Muscle of leg (tissue), 16 donors: ENCODE results near the gene MMP20. TPM values are rescaled to one million over a fixed set of nuclear protein-coding genes. Genes with fewer than 3 reads are reported as not detected.

Experiments used
- DNase-seq: peaks from one replicate; pipeline ENCODE4 v3.0.0; 2013
- H3K27ac ChIP-seq: one replicate; pipeline ENCODE4 v1.5.1; 2013; ENCODE audit warnings: mild to moderate bottlenecking, low read length, control low read depth
- H3K27me3 ChIP-seq: one replicate; pipeline ENCODE4 v1.6.1; 2013; ENCODE audit warnings: low read length; ENCODE audit not compliant: control insufficient read depth, insufficient read depth
- H3K36me3 ChIP-seq: one replicate; pipeline ENCODE4 v1.6.1; 2013; ENCODE audit warnings: low read length; ENCODE audit not compliant: control insufficient read depth, insufficient read depth
- H3K4me1 ChIP-seq: one replicate; pipeline ENCODE4 v1.6.1; 2013; ENCODE audit warnings: low read length; ENCODE audit not compliant: control insufficient read depth, insufficient read depth
- H3K4me3 ChIP-seq: one replicate; pipeline ENCODE4 v1.5.1; 2013; ENCODE audit warnings: low read length, control low read depth
- H3K9me3 ChIP-seq: replicated peaks from 2 replicates; pipeline ENCODE4 v1.6.1; 2013; ENCODE audit warnings: low read depth, low read length; ENCODE audit not compliant: control insufficient read depth
- WGBS: methylation state at CpG from one replicate; pipeline ENCODE4 v1.1.5; 2013; ENCODE audit warnings: missing lambda C conversion rate; ENCODE audit not compliant: insufficient coverage; 5-methylcytosine and 5-hydroxymethylcytosine counted together
- long read RNA-seq, 11 donors: transcript quantifications; one replicate each; lab custom pipeline, GENCODE V29; 2026
- polyA plus RNA-seq, 8 donors: library from polyadenylated mRNA; unstranded; fragments of 120-200 nt; gene quantifications; one replicate each; pipeline versions ENCODE4 v1.2.1 to v1.2.3, GENCODE V29; 2013; ENCODE audit warnings: inconsistent platforms in 1 of 8, low replicate concordance in 1 of 8; ENCODE audit not compliant: insufficient read length in 8 of 8, insufficient read depth in 1 of 8
- total RNA-seq: library from RNA; stranded (reverse); fragments of 120-200 nt; gene quantifications from one replicate; pipeline ENCODE4 v1.2.4, GENCODE V29; 2013

MMP20 gene
- total RNA-seq (not detected), polyA plus RNA-seq (not detected)
- long read RNA-seq, donor 1: 0 reads
- long read RNA-seq, donor 2: 0 reads
- long read RNA-seq, donor 3: 0 reads
- long read RNA-seq, donor 4: 0 reads
- long read RNA-seq, donor 5: 0 reads
- long read RNA-seq, donor 6: 0 reads
- long read RNA-seq, donor 7: 0 reads
- long read RNA-seq, donor 8: 0 reads
- long read RNA-seq, donor 9: 0 reads
- long read RNA-seq, donor 10: 0 reads
- long read RNA-seq, donor 11: 0 reads

GRCh38 chr11:102625177-102625576, at the start of gene MMP20:
Gene MMP20, minus strand, starts transcription at chr11:102625332. Its CDS starts 13 bp downstream, at chr11:102625319.
- H3K27ac ChIP-seq: no peak within 1 kb of the TSS
- H3K4me3 ChIP-seq: no peak within 1 kb of the TSS
- H3K27me3 ChIP-seq: no peaks in the 10 kb centered on the region
- H3K9me3 ChIP-seq: no peaks in the 10 kb centered on the region
- H3K4me1 ChIP-seq: no peaks in the 10 kb centered on the region
- WGBS: 78% methylated on average over 2 of the region's 5 CpGs
- no peaks in the 10 kb centered on the region for H3K36me3 ChIP-seq
- DNase-seq: no peak

- no peaks in the 10 kb centered on the region for H3K4me1 ChIP-seq
- H3K9me3 ChIP-seq: no peaks in the 10 kb centered on the region
- DNase-seq: no peak
- no peaks in the 10 kb centered on the region for H3K27me3 ChIP-seq
- H3K36me3 ChIP-seq: no peaks in the 10 kb centered on the region
- no peak overlapping the region for H3K27ac ChIP-seq
- WGBS: no CpG with 5 or more reads among the region's 3 CpGs
- H3K4me3 ChIP-seq: no peak overlapping the region
Measured at GRCh38 chr11:102669664-102670063, 44.5 kb upstream of the MMP20 start.

- Histone ChIP-seq H3K36me3 (no peaks in the 10 kb centered on the region), H3K4me1 (no peaks in the 10 kb centered on the region), H3K27me3 (no peaks in the 10 kb centered on the region), H3K27ac (no peak overlapping the region), H3K4me3 (no peak overlapping the region), H3K9me3 (no peaks in the 10 kb centered on the region)
- DNase-seq: no peak
- 0% methylated on average over 1 of the region's 4 CpGs for WGBS
Measured at GRCh38 chr11:102666331-102666957, 41.3 kb upstream of the MMP20 start.

- 87% methylated on average over 5 of the region's 13 CpGs for WGBS
- H3K27me3 ChIP-seq: no peaks in the 10 kb centered on the region
- DNase-seq: no peak
- no peaks in the 10 kb centered on the region for H3K9me3 ChIP-seq
- H3K4me1 ChIP-seq: no peaks in the 10 kb centered on the region
- H3K36me3 ChIP-seq: no peaks in the 10 kb centered on the region
- H3K4me3 ChIP-seq: no peak overlapping the region
- no peak overlapping the region for H3K27ac ChIP-seq
Measured at GRCh38 chr11:102664001-102664752, 39.0 kb upstream of the MMP20 start.

- H3K9me3 ChIP-seq: no peaks in the 10 kb centered on the region
- no peaks in the 10 kb centered on the region for H3K4me1 ChIP-seq
- H3K27me3 ChIP-seq: no peaks in the 10 kb centered on the region
- DNase-seq: no peak
- no peak overlapping the region for H3K4me3 ChIP-seq
- H3K27ac ChIP-seq: no peak overlapping the region
- no peaks in the 10 kb centered on the region for H3K36me3 ChIP-seq
Measured at GRCh38 chr11:102662607-102663006, 37.5 kb upstream of the MMP20 start.

GRCh38 chr11:102661040-102661439, 35.9 kb upstream of the MMP20 start:
- 100% methylated on average over 1 of the region's 4 CpGs for WGBS
- H3K4me3 ChIP-seq: no peak overlapping the region
- no peaks in the 10 kb centered on the region for H3K4me1 ChIP-seq
- no peaks in the 10 kb centered on the region for H3K36me3 ChIP-seq
- DNase-seq: no peak
- no peaks in the 10 kb centered on the region for H3K27me3 ChIP-seq
- no peaks in the 10 kb centered on the region for H3K9me3 ChIP-seq
- no peak overlapping the region for H3K27ac ChIP-seq

GRCh38 chr11:102656528-102656927, 31.4 kb upstream of the MMP20 start:
- Histone ChIP-seq H3K4me1 (no peaks in the 10 kb centered on the region), H3K27me3 (no peaks in the 10 kb centered on the region), H3K4me3 (no peak overlapping the region), H3K36me3 (no peaks in the 10 kb centered on the region), H3K9me3 (no peaks in the 10 kb centered on the region), H3K27ac (no peak overlapping the region)
- no peak for DNase-seq
- WGBS: no CpG with 5 or more reads among the region's 1 CpG

- no peak for DNase-seq
- Histone ChIP-seq H3K4me3 (no peak overlapping the region), H3K9me3 (no peaks in the 10 kb centered on the region), H3K27ac (no peak overlapping the region), H3K27me3 (no peaks in the 10 kb centered on the region), H3K36me3 (no peaks in the 10 kb centered on the region), H3K4me1 (no peaks in the 10 kb centered on the region)
- 43% methylated on average over 1 of the region's 2 CpGs for WGBS
Measured at GRCh38 chr11:102655547-102655946, 30.4 kb upstream of the MMP20 start.

GRCh38 chr11:102654761-102655160, 29.6 kb upstream of the MMP20 start:
- no peaks in the 10 kb centered on the region for H3K27me3 ChIP-seq
- no peak overlapping the region for H3K27ac ChIP-seq
- no peaks in the 10 kb centered on the region for H3K36me3 ChIP-seq
- no peaks in the 10 kb centered on the region for H3K9me3 ChIP-seq
- WGBS: no CpG with 5 or more reads among the region's 1 CpG
- no peak overlapping the region for H3K4me3 ChIP-seq
- DNase-seq: no peak
- H3K4me1 ChIP-seq: no peaks in the 10 kb centered on the region

- H3K27ac ChIP-seq: no peak overlapping the region
- H3K4me1 ChIP-seq: no peaks in the 10 kb centered on the region
- H3K4me3 ChIP-seq: no peak overlapping the region
- no peak for DNase-seq
- no peaks in the 10 kb centered on the region for H3K9me3 ChIP-seq
- no peaks in the 10 kb centered on the region for H3K36me3 ChIP-seq
- H3K27me3 ChIP-seq: no peaks in the 10 kb centered on the region
- WGBS: 89% methylated on average over 10 of the region's 16 CpGs
Measured at GRCh38 chr11:102653744-102654291, 28.7 kb upstream of the MMP20 start.
